Mesendoderm (in vitro differentiated cells): ENCODE results near the gene SDHAF4. TPM values are rescaled to one million over a fixed set of nuclear protein-coding genes. Genes with fewer than 3 reads are reported as not detected.
A peak's percentile ranks its signal among the peaks of the same experiment; 100 is the strongest.

Experiments
- DNase-seq: peaks from one replicate; pipeline ENCODE4 v3.0.0; 2013
- H2AK5ac ChIP-seq: 2 replicates; pipeline ENCODE4 v1.6.1; 2013; ENCODE audit warnings: low read length, inconsistent platforms
- H2BK120ac ChIP-seq: 2 replicates; pipeline ENCODE4 v1.6.1; 2013; ENCODE audit warnings: low read depth, mild to moderate bottlenecking, low read length, moderate library complexity, mixed read lengths
- H2BK15ac ChIP-seq: replicated peaks from 2 replicates; pipeline ENCODE4 v1.6.1; 2013; ENCODE audit warnings: low read depth, mild to moderate bottlenecking, moderate library complexity
- H2BK5ac ChIP-seq: 2 replicates; pipeline ENCODE4 v1.6.1; 2013; ENCODE audit warnings: low read length, inconsistent platforms
- H3K18ac ChIP-seq: 2 replicates; pipeline ENCODE4 v1.6.1; 2013; ENCODE audit warnings: mild to moderate bottlenecking, low read length, mixed read lengths
- H3K23ac ChIP-seq: one replicate; pipeline ENCODE4 v1.6.1; 2013; ENCODE audit warnings: low read length
- H3K27ac ChIP-seq: 2 replicates; pipeline ENCODE4 v1.5.1; 2013; ENCODE audit warnings: low read depth, mild to moderate bottlenecking, inconsistent platforms, low read length, moderate library complexity
- H3K27me3 ChIP-seq: 2 replicates; pipeline ENCODE4 v1.6.1; 2013; ENCODE audit warnings: low read length, control low read depth, mild to moderate bottlenecking, inconsistent platforms; ENCODE audit not compliant: insufficient read depth, poor library complexity
- H3K36me3 ChIP-seq: 2 replicates; pipeline ENCODE4 v1.6.1; 2013; ENCODE audit warnings: low read length, inconsistent platforms; ENCODE audit not compliant: control insufficient read depth, insufficient read depth
- H3K4ac ChIP-seq: one replicate; pipeline ENCODE4 v1.6.1; 2013; ENCODE audit warnings: low read depth, mild to moderate bottlenecking, low read length, moderate library complexity
- H3K4me1 ChIP-seq: 2 replicates; pipeline ENCODE4 v1.6.1; 2013; ENCODE audit warnings: low read depth, low read length, inconsistent platforms; ENCODE audit not compliant: control insufficient read depth
- H3K4me2 ChIP-seq: 2 replicates; pipeline ENCODE4 v1.6.1; 2013; ENCODE audit warnings: low read length
- H3K4me3 ChIP-seq: 2 replicates; pipeline ENCODE4 v1.5.1; 2013; ENCODE audit warnings: mild to moderate bottlenecking, low read length
- H3K56ac ChIP-seq: one replicate; pipeline ENCODE4 v1.6.1; 2013; ENCODE audit warnings: low read length
- H3K79me1 ChIP-seq: 2 replicates; pipeline ENCODE4 v1.6.1; 2013; ENCODE audit warnings: low read length, inconsistent platforms
- H3K79me2 ChIP-seq: 2 replicates; pipeline ENCODE4 v1.6.1; 2013; ENCODE audit warnings: mild to moderate bottlenecking, low read length; ENCODE audit not compliant: control insufficient read depth, insufficient read depth
- H3K9ac ChIP-seq: 2 replicates; pipeline ENCODE4 v1.6.1; 2013; ENCODE audit warnings: low read length, inconsistent platforms
- H4K5ac ChIP-seq: one replicate; pipeline ENCODE4 v1.6.1; 2013; ENCODE audit warnings: low read length
- H4K8ac ChIP-seq: one replicate; pipeline ENCODE4 v1.6.1; 2013; ENCODE audit warnings: low read depth, mild to moderate bottlenecking, control low read depth, low read length, moderate library complexity
- WGBS: extraction: QIAGEN DNeasy Blood & Tissue Kit; methylation state at CpG from one replicate; pipeline ENCODE4 v1.1.7; 2013; ENCODE audit warnings: low lambda C conversion rate, missing lambda C conversion rate; ENCODE audit not compliant: insufficient coverage; ENCODE audit errors: extremely low coverage; 5-methylcytosine and 5-hydroxymethylcytosine counted together
- polyA plus RNA-seq, 2 experiments: library from polyadenylated mRNA; stranded (reverse); fragments of 200-250 nt; gene quantifications; one replicate each; pipeline ENCODE4 v1.2.3, GENCODE V29; 2013

Gene SDHAF4
- 10.5 TPM for polyA plus RNA-seq (2013, experiment 1 of 2)
- 11.7 TPM for polyA plus RNA-seq (2013, experiment 2 of 2)

GRCh38 chr6:70566751-70567382 is at the start of gene SDHAF4:
Gene SDHAF4, plus strand, starts transcription at chr6:70566930. Its CDS starts 11 bp downstream, at chr6:70566941.
- no peaks in the 10 kb centered on the region for H3K79me1 ChIP-seq
- WGBS: no CpG with 5 or more reads among the region's 49 CpGs

GRCh38 chr6:70518723-70519122 is 48.0 kb upstream of the SDHAF4 start:
- Histone ChIP-seq H2AK5ac (no peak overlapping the region), H2BK5ac (no peak overlapping the region), H4K8ac (no peak overlapping the region), H3K18ac (no peak overlapping the region), H3K9ac (no peak overlapping the region), H3K79me1 (no peaks in the 10 kb centered on the region), H3K4ac (no peak overlapping the region), H3K27me3 (no peaks in the 10 kb centered on the region), H3K4me2 (no peak overlapping the region), H3K56ac (no peak overlapping the region), H2BK15ac (no peak overlapping the region), H3K36me3 (no peaks in the 10 kb centered on the region), H3K4me3 (no peak overlapping the region), H3K27ac (no peak overlapping the region), H3K23ac (no peak overlapping the region), H3K4me1 (no peaks in the 10 kb centered on the region), H2BK120ac (no peak overlapping the region), H4K5ac (no peak overlapping the region), H3K79me2 (no peaks in the 10 kb centered on the region)
- no peak for DNase-seq
- WGBS: no CpG with 5 or more reads among the region's 3 CpGs

More at GRCh38 chr6:70566751-70567382, at the start of gene SDHAF4:
- H3K79me2 ChIP-seq: no peaks in the 10 kb centered on the region
- no peak within 1 kb of the TSS for H2BK15ac ChIP-seq
- no peaks in the 10 kb centered on the region for H3K36me3 ChIP-seq
- H2BK5ac ChIP-seq: no peak within 1 kb of the TSS
- no peak within 1 kb of the TSS for H4K5ac ChIP-seq
- H3K27me3 ChIP-seq: no peaks in the 10 kb centered on the region
- peak within 1 kb of the TSS; percentile 16 for H4K8ac ChIP-seq
- H3K23ac ChIP-seq: no peak within 1 kb of the TSS
- no peak within 1 kb of the TSS for H2BK120ac ChIP-seq
- peak within 1 kb of the TSS; percentile 13 for H3K4me2 ChIP-seq
- H2AK5ac ChIP-seq: no peak within 1 kb of the TSS
- H3K56ac ChIP-seq: peak within 1 kb of the TSS; percentile 90
- peak within 1 kb of the TSS; percentile 31 for H3K4me3 ChIP-seq
- peak within 1 kb of the TSS; percentile 82 for H3K18ac ChIP-seq
- DNase-seq: peak; percentile 93
- H3K9ac ChIP-seq: peak within 1 kb of the TSS; percentile 77
- H3K4ac ChIP-seq: peak within 1 kb of the TSS; percentile 28
- H3K27ac ChIP-seq: peak within 1 kb of the TSS; percentile 32
- H3K4me1 ChIP-seq: peaks cover 2% of the 10 kb centered on the region

- Histone ChIP-seq H3K27me3 (no peaks in the 10 kb centered on the region), H2AK5ac (no peak overlapping the region), H3K79me1 (no peaks in the 10 kb centered on the region), H4K8ac (no peak overlapping the region), H3K4me1 (no peaks in the 10 kb centered on the region), H3K4ac (no peak overlapping the region), H3K36me3 (no peaks in the 10 kb centered on the region), H3K4me3 (no peak overlapping the region), H4K5ac (no peak overlapping the region), H3K9ac (no peak overlapping the region), H3K79me2 (no peaks in the 10 kb centered on the region), H3K27ac (no peak overlapping the region), H2BK5ac (no peak overlapping the region), H3K18ac (no peak overlapping the region), H3K4me2 (no peak overlapping the region), H2BK15ac (no peak overlapping the region), H3K23ac (no peak overlapping the region), H3K56ac (no peak overlapping the region), H2BK120ac (no peak overlapping the region)
- peak; percentile 16 for DNase-seq
These were observed 46.2 kb upstream of the SDHAF4 start for GRCh38 chr6:70520575-70520974.

GRCh38 chr6:70524721-70525286 is 41.9 kb upstream of the SDHAF4 start:
- H3K79me1 ChIP-seq: no peaks in the 10 kb centered on the region
- H4K8ac ChIP-seq: no peak overlapping the region
- no peak overlapping the region for H4K5ac ChIP-seq
- no peak overlapping the region for H3K56ac ChIP-seq
- no peaks in the 10 kb centered on the region for H3K79me2 ChIP-seq
- no peak overlapping the region for H3K23ac ChIP-seq
- H2BK5ac ChIP-seq: no peak overlapping the region
- no peak for DNase-seq
- H3K27me3 ChIP-seq: no peaks in the 10 kb centered on the region
- no peak overlapping the region for H3K4ac ChIP-seq
- no peak overlapping the region for H3K27ac ChIP-seq
- H3K9ac ChIP-seq: no peak overlapping the region
- H2AK5ac ChIP-seq: no peak overlapping the region
- no peak overlapping the region for H2BK120ac ChIP-seq
- no peak overlapping the region for H3K4me3 ChIP-seq
- H3K36me3 ChIP-seq: no peaks in the 10 kb centered on the region
- no peaks in the 10 kb centered on the region for H3K4me1 ChIP-seq
- H2BK15ac ChIP-seq: no peak overlapping the region
- no peak overlapping the region for H3K4me2 ChIP-seq
- WGBS: no CpG with 5 or more reads among the region's 4 CpGs
- H3K18ac ChIP-seq: no peak overlapping the region

- H2BK5ac ChIP-seq: no peak overlapping the region
- H3K9ac ChIP-seq: no peak overlapping the region
- H3K18ac ChIP-seq: no peak overlapping the region
- H3K79me1 ChIP-seq: no peaks in the 10 kb centered on the region
- no peak overlapping the region for H2BK120ac ChIP-seq
- H4K5ac ChIP-seq: no peak overlapping the region
- no CpG with 5 or more reads among the region's 5 CpGs for WGBS
- H3K23ac ChIP-seq: no peak overlapping the region
- H3K36me3 ChIP-seq: no peaks in the 10 kb centered on the region
- H4K8ac ChIP-seq: no peak overlapping the region
- no peak overlapping the region for H3K56ac ChIP-seq
- H3K27ac ChIP-seq: no peak overlapping the region
- H3K4me3 ChIP-seq: no peak overlapping the region
- no peak for DNase-seq
- H3K79me2 ChIP-seq: no peaks in the 10 kb centered on the region
- no peak overlapping the region for H2BK15ac ChIP-seq
- H3K27me3 ChIP-seq: no peaks in the 10 kb centered on the region
- no peak overlapping the region for H2AK5ac ChIP-seq
- H3K4me2 ChIP-seq: no peak overlapping the region
- no peaks in the 10 kb centered on the region for H3K4me1 ChIP-seq
- H3K4ac ChIP-seq: no peak overlapping the region
These were observed 39.5 kb upstream of the SDHAF4 start for GRCh38 chr6:70527071-70527737.
